Upper lobe of left lung (tissue), 4 donors: ENCODE data around the gene CRHR2.

Experiments used
- EP300 ChIP-seq, 4 donors: sonication (generic); formaldehyde crosslinking; IDR thresholded peaks; one replicate each; pipeline ENCODE4 v1.5.1; 2017; ENCODE audit warnings: antibody characterized with exemption in 4 of 4, control low read depth in 2 of 4
- POLR2A ChIP-seq, 4 donors: fragments of 450-650 bp; IDR thresholded peaks; one replicate each; pipeline ENCODE4 v1.5.1; 2016 to 2017; ENCODE audit warnings: antibody characterized with exemption in 4 of 4, mild to moderate bottlenecking in 2 of 4
- TF ChIP-seq, protein P1 (sequence below), 6 experiments: fragments of 450-650 bp in 4 of 6; fragments of 200-600 bp in 2 of 6; sonication (generic) in 2 of 6; IDR thresholded peaks; one replicate each; pipeline ENCODE4 v1.5.1; 2016 to 2019; ENCODE audit warnings: antibody characterized with exemption in 6 of 6

DNA sequence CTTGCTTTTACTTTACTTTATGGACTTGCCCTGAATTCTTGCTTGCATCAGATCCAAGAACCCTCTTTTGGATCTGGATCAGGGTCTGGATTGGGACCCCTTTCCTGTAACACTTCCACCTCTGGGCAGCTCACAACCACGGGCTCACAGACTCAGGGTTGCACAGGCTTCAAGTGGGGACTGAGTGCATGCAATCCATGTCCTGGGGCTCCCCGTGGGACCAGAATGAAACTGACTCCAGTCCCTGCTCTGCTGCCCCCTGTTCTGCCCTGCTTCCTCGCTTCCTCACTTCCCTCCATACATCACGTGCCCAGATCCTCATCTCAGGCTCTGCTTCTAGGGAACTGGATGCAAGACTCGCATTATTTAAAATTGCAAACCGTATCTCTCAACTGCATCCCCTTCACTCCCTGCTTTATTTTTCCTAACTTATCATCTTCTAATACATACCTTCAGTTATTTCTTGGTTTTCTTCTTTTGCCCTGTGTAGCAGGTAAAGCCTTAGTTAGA, 46.4 kb upstream of the CRHR2 start:
- TF ChIP-seq POLR2A (IDR thresholded peaks at IDR 0.05) (no peak), EP300 (IDR thresholded peaks at IDR 0.05) (no peak)
- TF ChIP-seq, protein P1, sequence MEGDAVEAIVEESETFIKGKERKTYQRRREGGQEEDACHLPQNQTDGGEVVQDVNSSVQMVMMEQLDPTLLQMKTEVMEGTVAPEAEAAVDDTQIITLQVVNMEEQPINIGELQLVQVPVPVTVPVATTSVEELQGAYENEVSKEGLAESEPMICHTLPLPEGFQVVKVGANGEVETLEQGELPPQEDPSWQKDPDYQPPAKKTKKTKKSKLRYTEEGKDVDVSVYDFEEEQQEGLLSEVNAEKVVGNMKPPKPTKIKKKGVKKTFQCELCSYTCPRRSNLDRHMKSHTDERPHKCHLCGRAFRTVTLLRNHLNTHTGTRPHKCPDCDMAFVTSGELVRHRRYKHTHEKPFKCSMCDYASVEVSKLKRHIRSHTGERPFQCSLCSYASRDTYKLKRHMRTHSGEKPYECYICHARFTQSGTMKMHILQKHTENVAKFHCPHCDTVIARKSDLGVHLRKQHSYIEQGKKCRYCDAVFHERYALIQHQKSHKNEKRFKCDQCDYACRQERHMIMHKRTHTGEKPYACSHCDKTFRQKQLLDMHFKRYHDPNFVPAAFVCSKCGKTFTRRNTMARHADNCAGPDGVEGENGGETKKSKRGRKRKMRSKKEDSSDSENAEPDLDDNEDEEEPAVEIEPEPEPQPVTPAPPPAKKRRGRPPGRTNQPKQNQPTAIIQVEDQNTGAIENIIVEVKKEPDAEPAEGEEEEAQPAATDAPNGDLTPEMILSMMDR (IDR thresholded peaks at IDR 0.05): no peak
